Activated T-helper 1 cell treated with Interleukin-2 at 50 U/mL for 16 hours (primary cell): ENCODE results near the gene LTBR.
A peak's percentile ranks its signal among the peaks of the same experiment; 100 is the strongest.

ENCODE experiments used
- DNase-seq: peaks from one replicate; pipeline ENCODE4 v3.0.0-alpha.2; 2020; ENCODE audit warnings: low read depth

Gene LTBR

GRCh38 chr12:6384499-6385436 lies 806 bp downstream of the LTBR start:
- no peak for DNase-seq

GRCh38 chr12:6386038-6386437 lies 2.1 kb downstream of the LTBR start:
- no peak for DNase-seq

DNA sequence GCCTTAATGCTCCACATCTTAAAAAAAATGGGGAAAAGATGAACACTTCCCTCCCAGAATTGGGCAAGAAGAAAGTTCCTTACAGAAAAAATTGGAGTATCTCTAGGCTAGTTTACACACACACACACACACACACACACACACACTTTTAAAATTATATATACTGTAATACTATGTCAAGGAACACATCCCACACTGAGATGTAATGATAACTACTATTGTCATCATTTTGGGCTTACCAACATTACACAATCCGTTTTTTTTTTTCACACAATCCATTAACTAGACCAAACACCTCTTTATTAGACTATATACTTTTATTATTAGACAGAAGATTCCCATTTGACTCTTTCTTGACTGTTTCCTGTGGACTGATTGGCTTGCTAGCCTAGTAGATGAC lies 2.5 kb downstream of the LTBR start:
- no peak for DNase-seq

GRCh38 chr12:6387541-6387940 lies 3.6 kb downstream of the LTBR start:
- no peak for DNase-seq

DNA sequence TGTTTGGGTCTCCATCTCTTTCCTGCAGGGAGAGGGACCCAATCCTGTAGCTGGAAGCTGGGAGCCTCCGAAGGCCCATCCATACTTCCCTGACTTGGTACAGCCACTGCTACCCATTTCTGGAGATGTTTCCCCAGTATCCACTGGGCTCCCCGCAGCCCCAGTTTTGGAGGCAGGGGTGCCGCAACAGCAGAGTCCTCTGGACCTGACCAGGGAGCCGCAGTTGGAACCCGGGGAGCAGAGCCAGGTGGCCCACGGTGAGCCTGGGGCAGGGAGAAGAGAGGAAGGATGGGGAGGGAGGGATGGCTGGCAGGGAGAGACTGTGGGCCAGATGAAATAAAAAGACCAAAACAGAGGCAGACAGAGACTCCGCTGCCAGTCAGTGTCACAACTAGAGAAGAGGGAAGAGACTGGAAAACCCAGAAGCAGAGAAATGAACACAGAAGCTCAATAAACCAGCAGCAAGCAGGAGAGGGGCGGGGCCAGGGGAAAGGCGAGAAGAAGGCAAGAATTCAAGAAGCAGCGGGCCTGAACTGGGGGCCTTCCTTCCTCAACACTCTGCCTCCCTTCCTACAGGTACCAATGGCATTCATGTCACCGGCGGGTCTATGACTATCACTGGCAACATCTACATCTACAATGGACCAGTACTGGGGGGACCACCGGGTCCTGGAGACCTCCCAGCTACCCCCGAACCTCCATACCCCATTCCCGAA lies 6.3 kb downstream of the LTBR start:
- DNase-seq, result no peak

DNA sequence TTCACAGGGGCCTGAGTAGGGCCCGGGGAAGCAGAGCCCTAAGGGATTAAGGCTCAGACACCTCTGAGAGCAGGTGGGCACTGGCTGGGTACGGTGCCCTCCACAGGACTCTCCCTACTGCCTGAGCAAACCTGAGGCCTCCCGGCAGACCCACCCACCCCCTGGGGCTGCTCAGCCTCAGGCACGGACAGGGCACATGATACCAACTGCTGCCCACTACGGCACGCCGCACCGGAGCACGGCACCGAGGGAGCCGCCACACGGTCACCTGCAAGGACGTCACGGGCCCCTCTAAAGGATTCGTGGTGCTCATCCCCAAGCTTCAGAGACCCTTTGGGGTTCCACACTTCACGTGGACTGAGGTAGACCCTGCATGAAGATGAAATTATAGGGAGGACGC lies 7.1 kb downstream of the LTBR start:
- no peak for DNase-seq

- DNase-seq, result no peak
Measured at GRCh38 chr12:6392504-6392903, 8.5 kb downstream of the LTBR start.

- no peak for DNase-seq
Measured at GRCh38 chr12:6393109-6393508, 9.1 kb downstream of the LTBR start.

GRCh38 chr12:6394398-6394797 lies 10.4 kb downstream of the LTBR start:
- DNase-seq, result no peak

DNA sequence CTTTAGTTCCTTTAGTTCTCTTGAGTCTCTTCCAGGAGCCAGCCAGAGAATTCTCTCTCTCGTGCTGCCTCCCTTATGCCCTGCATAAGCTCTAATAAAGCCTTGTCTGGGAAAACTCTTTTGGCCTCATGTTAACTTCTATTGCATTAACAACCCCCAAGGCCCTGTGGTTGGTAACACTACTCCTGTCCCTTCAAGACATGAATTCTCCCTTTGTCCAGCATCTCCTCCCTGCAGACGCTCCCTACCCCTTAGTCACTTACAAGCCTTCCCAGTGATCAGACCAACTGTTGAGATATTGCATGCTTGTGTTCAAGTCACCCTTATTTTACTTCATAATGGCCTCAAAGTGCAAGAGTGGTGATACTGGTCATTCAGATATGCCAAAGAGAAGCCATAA lies 12.1 kb downstream of the LTBR start:
- no peak for DNase-seq

DNA sequence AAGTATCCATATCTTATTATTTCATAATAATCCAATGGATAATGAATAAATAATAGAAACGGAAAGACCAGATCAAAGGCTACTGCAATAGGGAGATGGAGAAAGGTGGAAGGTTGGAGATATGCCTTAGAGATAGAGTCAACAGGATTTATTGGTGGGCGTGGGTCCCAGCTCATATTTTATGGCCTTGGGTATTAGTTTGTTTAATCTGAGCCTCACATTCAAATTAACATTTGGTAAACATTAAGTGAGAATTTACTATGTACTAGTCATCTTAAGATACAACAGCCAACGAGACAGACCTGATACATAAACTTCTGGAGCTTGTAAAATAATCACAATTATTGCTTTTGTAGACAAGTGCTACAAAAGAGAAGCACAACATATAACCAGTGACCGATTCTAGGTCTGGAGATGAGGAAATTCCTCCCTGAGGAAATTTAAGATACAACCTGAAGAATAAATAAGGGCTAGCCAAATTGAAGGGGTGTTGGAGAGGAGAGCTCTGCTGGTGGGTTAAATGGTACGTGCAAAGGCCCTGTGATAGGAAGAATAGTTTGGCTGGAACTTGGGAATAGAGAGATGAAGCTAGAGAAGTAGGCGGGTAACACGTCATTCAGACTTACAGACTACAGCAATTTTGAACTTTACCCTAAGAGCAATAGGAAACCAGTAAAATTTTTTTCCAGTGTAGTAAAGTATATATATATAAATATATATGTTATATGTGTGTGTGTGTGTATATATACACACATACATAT lies 16.1 kb downstream of the LTBR start:
- no peak for DNase-seq

GRCh38 chr12:6404390-6404789 lies 20.4 kb downstream of the LTBR start:
- no peak for DNase-seq

DNA sequence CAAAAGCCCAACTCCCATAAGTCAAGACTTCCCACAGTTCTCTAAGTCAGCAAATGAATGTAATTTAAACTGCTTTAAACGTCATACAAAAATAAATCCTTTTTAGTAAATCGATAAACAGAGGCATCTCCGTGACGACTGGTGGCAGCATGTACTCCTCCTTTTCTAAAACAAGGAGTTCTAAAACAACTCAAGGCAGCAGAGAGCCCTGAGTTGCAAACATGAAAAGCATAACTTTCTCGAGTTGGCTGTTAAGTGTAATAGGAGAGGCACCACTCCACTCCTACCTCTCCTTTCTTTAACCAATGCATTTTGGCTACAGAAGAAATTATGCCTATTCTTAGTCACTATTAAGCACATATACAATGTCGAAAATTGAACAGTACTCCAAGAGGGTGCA lies 22.0 kb downstream of the LTBR start:
- DNase-seq, result no peak

DNA sequence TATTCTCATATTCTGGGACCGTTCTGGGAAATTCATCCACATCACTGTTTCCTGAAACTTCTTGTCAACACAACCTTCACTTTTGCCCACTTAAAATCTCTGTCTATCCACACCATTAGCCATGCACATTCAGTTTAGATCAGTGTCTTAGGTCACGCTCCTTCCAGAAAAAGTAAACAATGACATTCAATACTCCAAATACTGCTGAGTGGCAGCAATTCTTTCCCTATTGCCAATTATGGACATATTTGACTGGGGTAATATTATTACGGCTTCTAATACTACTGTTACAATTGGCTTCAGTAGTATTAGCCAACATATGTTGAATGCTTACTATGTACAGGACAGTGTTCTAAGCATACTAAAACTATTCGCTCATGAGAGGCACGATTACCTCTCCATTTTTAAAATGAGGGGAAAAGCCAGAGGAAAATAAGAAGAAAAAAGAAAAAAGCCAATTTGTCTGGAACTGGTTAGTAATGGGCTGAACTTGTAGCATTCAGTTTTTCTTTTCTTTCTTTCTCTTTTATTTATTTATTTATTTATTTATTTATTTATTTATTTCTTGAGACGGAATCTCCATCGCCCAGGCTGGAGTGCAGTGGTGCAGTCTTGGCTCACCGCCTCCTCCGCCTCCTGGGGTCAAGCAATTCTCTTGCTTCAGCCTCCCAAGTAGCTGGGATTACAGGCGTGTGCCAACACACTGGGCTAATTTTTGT lies 23.4 kb downstream of the LTBR start:
- DNase-seq, result no peak

DNA sequence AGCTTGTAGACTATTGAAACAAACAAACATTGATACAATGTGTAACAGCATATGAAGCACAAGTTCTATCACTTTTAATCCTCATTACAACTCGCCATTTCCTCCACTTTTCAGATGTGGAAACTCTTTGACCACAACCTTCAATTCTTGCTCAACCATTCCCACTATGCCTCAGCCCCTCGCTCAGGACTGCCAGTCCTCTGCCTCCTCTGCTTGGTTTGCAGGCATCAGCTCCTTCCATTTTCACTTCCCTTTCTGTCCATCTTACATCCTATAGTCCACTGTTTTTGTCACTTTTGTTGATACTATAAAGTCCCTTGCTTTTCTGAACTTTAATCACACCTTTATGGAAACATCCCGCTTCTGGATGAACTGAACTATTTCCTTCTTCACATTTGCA lies 32.6 kb downstream of the LTBR start:
- DNase-seq, result no peak

DNA sequence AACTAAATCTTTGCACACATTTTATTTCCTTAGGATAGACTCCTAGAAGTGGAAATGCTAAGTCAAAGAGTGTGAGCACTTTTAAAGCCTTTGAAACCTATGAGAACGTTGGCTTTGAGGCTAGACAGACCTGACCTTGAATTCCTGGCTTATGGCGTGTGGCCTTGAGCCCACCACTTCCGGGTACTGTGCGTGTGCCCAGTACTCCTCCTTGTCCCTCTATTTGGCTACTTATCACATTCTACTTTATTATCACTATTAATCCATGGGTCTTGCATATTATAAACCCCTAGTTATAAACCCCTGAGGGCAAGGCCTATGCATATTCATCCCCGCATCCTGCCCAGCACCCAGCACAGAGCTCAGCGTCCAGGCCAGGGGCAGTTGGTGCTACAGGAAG lies 34.8 kb downstream of the LTBR start:
- DNase-seq, result no peak

- no peak for DNase-seq
Measured at GRCh38 chr12:6420364-6420763, 36.4 kb downstream of the LTBR start.

GRCh38 chr12:6423267-6424007 lies 39.5 kb downstream of the LTBR start:
- DNase-seq, result peak; percentile 55

GRCh38 chr12:6424008-6424347 lies 40.0 kb downstream of the LTBR start:
- no peak for DNase-seq

DNA sequence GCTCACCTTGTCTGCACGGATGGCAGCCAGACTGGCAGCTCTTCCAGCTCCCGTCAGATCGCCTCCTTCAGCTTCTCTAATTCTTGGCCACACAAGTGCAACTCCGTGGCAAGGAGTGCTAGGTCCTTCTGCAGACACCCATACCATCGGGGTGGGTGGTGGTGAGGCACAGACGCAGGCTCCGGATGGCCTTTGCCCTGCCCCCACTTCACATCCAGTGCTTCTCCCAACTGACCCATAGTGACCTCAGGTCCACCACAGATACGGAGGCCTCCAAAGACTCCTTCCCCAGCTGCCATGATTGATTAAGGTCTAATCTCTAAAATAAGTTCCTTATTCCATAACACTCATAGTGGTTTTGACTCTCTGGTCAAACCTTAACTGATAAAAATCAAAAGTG lies 40.9 kb downstream of the LTBR start:
- no peak for DNase-seq
